ENCODE data around the gene ETV6.
"Not testable (repeated sequence)": the region's sequence is repeated elsewhere in the genome, so short reads cannot be mapped to it uniquely, and the experiment has no call there.

The ETV6 gene

DNA sequence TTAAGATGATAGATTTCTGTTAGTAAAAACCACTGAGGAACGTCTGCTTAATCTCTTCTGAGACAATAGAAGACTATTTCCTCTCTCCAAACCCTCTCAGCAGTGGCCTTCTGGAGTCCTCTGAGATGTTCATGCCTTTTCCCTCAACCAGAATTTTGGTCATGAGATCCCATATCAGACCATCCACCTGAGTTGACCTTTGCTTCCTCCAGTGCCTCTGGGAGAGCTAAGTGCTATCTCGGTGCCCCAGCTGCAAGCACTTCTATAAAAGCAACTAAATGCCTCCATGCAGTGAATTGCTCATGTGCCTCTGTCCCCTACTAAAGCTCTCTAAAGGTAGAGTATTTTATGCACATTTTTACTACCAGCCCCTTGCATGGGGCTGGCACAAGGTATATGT lies 248.4 kb downstream of the ETV6 start:
- DNase-seq, result no peak

DNA sequence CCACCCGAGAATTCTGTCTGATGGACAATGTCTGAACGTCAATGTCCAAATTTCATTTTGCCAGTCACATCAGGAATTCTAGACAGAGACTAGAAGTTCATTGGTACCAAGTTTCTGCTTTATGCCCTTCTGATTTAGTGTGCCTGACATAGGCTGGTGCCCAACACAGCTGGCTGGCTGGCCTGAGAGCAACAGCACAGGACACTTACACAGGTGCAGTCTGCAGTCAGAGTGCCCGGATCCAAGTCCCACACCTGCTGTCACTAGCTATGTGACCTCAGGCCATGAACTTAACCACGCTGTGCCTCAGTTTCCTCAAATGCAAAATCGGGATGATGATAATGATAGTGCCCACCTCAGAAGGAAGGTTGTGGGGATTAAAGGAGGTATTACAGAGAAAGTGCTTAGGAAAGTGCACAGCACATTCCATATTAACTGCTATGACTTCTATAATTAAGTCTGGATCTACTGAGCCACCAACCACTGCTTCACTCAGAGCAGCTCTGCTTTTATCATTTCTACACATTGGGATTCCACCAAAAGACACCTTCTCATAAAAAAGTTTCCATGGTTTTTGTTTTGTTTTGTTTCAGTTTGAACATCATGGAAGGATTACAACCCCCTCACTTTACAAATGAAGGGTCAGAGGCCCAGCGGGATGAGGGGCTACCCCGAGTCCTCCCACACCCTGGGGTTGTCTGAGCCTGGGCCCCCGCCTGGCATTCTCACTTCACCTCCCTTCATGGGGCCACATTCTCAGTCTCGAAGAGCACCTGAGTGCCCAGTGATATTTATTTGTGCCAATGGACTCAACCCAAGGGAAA lies 252.4 kb downstream of the ETV6 start:
- peak; percentile 21 for DNase-seq

DNA sequence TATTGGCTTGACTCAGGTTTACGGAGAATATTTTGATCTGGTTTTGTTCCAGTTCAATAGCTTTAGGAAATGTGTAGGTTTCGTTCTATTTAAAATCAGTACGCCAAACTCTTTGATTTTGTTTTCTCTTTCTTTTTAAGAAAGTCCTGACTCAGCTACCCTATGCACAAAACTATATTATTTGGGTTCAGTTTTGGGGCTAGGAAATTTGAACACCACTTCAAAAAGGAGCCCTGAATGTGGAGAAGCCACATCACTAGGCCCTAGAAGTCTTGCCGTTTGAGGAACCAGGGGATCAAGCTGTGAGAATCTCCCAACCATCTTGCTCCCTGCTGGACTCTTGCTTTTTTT lies 253.0 kb downstream of the ETV6 start:
- DNase-seq, result no peak

DNA sequence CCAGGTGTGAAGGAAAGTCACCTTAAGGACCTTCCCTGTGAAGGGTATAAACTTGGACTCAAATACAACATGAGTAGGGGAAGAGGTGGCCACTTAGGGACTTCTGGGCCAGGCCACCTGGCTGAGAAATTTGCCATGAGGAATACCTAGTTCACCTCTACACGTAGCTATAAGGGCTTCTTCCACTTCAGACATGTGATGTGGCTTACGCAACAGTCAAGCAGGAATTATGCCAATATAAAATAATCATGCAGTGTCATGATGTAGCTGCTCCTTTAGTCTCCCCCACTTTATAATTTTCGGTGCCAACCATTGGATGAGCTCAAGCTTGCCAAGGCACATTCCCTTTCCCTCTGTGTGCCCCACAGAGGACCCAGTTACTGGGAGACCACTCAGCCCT lies 254.7 kb downstream of the ETV6 start:
- no peak for DNase-seq

DNA sequence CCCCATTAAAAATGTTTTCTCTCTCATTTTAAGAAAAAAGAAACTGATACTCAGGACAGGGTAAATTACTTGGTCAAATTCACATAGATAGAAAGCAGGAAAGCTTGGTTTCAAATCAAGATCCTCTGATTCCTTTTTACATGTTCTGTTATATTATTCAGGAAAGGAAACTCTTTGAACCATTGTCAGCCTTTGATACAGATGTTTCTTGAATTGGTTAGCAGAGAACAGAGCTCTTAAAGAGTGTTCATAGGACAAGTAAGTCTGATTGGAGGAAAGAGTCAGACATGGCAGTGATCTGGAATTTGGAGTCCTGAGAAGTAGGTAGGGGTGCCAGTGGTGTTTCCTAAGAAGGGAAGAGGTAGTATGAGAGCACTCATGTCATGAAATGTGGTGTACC lies 256.1 kb downstream of the ETV6 start:
- DNase-seq, result no peak

DNA sequence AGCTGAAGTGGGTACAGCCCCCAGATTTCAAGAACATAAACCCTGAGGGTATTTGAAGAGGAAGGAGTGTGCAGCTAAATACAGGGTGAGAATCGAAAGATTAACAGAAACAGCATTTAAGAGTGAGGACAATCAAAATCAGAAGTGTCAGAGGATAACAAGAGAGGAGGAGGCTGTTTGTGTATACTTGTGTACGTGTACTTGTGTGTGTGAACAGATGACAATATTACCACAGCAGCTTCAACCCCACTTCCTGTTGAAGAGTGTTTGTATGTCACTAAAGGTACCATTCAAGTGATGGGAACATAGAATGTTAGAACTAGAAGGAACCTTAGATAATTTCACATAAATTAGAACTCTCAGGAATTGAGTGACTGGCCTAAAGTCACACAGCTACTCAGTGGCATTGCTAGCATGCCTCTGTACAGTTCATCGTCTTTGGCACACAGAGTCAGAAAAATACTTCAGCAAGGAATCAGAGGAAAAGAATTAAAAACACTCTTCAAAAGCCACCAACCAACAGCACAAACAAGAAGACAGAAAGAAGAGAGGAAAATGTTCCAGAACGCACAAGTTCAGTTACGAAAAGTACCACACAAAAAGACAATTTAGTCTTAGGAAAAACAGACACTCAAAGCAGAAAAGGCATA lies 256.9 kb downstream of the ETV6 start:
- DNase-seq, result no peak

DNA sequence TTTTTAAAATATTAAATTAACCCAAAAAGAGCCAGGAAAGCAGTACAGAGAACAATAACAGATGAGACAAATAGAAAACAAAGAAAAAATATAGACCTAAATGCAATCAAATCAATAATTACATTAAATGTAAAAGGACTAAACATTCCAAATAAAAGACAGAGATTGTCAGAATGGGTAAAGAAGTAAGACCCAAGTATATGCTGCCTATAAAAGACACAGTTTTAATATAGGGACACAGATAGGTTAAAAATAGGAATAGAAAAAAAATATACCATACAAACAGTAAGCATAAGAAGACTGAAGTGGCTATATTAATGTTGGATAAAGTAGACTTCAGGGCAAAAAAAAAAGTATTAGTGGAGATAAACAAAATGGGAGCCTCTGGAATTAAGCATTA lies 258.2 kb downstream of the ETV6 start:
- no peak for DNase-seq

DNA sequence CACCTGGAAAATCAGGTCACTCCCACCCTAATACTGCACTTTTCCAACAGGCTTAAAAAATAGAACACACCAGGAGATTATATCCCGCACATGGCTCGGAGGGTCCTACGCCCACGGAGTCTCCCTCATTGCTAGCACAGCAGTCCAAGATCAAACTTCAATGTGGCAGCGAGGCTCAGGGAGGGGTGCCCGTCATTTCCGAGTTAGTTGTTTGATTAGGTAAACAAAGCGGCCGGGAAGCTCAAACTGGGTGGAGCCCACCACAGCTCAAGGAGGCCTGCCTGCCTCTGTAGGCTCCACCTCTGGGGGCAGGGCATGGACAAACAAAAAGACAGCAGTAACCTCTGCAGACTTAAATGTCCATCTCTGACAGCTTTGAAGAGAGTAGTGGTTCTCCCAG lies 259.9 kb downstream of the ETV6 start:
- DNase-seq, result not testable (repeated sequence)

DNA sequence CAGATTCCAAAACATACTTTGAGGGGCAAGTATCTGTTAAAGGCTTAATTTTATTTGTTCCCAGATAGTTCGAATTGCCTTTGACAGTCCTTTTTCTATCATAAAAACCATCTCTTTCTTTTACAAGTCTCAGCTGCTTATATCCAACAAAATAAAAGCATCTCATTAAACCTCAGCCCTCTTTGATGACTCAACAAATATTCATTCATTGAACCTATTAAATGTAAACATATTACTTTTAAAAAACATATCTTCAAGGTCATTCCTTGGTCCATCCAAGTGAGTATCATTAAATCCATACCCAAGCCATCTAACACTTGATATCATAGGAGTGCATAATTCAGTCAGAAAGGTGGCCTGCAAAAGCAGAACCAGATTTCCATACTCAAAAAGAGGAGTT lies 266.6 kb downstream of the ETV6 start:
- no peak for DNase-seq

DNA sequence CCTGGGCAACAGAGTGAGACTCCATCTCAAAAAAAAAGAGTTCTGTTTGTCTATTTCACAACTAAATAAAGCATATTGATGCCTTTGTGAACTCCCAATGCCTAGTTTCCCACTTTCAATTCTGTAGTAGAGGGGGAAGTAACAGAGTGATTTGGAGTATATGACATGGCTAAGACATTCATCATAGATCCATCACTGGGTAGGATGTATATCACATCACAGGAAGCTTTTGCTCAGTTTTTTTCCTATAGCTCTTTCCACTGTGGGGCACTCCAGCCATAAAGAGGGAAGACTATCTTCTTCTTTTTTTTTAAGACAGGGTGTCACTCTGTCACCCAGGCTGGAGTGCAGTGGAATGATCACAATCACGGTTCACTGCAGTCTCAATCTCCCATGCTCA lies 267.3 kb downstream of the ETV6 start:
- DNase-seq, result no peak

DNA sequence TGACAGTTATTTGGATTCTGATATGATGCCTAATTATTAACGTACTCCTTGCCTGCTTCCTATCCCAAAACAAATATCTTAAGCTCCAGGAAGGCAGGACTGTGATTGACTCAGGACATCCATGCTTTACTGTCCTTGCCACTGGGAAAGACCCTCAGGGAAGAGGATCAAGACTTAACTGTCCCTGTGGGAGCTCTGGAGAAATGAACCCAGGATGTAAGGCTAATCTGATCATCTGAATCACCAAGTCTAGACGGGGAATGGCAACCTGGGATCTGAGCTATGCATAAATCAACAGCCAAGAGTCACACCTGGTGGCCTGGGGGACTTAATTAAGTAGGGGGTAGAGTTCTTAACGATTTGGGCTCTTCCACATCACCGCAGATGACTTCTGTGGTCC lies 268.0 kb downstream of the ETV6 start:
- DNase-seq, result no peak

DNA sequence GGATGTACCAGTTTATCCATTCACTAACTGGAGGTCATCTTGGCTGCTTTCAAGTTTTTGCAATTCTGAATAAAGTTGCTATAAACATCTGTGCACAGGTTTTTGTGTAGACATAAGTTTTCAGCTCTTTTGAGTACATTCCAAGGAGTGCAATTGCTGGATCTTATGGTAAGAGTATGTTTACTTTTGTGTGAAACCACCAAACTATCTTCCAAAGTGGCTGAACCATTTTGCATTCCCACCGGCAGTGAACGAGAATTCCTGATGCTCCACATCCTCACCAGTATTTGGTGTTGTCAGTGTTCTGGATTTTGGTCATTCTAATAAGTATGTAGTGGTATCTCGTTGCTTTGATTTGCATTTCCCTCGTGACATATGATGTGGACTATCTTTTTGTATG lies 270.8 kb downstream of the ETV6 start:
- DNase-seq, result no peak

DNA sequence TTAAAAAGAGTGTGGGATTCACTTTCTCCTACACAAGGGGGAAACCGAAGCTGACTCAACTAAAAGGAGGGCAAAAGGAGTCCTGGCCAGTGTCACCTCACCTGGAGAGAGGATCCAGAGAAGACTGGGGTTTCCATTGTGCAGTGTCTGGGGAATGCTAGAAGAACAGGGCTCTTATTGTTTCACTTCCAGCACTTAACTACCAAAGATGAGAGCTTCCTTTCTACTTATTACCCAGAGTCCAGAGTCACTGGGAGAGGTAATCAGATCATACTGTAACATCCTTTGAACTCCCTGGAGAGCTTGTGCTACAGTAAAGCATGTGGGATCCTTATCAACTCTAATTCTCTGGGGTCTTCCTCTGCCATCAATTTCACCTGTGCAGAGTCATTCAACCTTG lies 272.9 kb downstream of the ETV6 start:
- no peak for DNase-seq

DNA sequence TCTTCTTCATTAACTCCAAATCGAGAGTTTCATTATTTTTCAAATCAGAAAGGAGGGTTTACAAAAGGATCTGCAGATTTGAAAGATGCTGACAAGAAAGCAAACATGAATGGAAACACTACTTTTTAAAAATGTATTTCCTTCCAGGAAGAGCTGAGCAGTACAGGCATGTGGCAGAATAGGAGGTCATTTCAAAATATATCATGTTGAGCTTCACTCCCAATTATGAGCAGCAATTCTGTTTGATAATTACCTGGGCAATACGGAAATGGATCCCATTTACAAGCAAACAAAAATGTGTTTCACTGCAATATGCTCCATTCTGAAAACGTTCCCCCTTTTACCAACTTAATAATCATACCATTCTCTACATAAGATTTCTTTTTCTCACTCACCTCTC lies 273.6 kb downstream of the ETV6 start:
- DNase-seq, result no peak

DNA sequence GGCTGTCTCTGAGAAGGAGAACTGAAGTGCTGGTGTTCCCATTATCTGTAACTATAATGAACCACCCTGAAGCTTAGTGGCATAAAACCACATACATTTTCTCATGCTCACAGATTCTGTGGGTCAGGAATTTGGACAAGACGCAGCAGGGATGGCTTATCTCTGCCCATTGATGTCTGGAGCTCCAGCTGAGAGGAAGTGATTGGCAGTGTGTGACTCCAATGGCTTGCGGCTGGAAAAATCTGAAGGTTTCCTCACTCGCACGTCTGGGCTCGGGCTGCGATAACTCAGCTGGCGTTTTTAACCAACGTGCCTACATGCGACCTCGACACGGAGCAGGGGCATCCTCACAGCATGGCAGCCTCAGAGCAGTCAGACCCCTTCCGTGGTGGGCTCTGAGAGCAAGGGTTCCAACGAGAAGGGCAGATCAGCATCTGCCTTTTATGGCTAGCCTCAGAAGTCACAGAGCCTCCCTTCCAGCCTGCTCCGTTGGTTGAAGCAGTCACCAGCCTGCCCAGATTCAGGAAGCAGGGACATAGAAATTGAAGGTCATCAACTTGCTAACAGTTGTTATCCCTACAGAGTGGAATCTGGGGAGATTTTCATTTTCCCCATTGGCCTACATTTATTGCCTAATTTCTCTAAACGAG lies 277.9 kb downstream of the ETV6 start:
- DNase-seq, result no peak

DNA sequence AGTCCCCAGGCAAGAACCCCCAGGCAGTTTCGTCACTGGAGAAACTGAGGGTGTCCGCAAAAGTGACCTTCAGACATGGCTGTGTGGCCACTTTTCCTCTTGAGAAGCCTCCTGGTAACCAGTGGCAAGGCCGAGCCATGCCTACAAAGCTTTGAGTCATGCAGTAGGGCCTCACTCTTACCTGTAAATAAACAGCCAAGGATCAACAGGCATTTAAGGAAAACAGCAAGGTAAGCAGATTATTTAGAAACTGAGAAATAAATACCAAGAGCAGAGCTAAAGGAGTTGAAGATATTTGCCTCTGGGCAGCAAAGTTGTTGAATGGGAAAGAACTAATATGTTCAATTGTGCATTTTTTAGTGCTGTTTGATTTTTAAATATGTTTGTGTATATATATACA lies 280.2 kb downstream of the ETV6 start:
- DNase-seq, result no peak

DNA sequence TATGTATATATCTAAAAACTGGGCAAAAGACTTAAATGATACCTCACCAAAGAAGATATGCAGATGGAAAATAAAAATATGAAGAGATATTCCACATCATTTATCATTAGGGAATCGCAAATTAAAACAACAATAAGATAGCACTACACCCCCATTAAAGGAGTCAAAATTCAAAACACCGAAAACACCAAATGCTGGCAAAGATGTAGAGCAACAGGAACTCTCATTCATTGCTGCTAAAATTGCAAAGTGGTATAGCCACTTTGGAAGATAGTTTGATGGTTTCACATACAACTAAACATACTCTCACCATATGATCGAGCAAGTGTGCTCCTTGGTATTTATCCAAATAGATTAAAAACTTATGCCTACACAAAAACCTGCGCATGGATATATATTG lies 289.7 kb downstream of the ETV6 start:
- no peak for DNase-seq

DNA sequence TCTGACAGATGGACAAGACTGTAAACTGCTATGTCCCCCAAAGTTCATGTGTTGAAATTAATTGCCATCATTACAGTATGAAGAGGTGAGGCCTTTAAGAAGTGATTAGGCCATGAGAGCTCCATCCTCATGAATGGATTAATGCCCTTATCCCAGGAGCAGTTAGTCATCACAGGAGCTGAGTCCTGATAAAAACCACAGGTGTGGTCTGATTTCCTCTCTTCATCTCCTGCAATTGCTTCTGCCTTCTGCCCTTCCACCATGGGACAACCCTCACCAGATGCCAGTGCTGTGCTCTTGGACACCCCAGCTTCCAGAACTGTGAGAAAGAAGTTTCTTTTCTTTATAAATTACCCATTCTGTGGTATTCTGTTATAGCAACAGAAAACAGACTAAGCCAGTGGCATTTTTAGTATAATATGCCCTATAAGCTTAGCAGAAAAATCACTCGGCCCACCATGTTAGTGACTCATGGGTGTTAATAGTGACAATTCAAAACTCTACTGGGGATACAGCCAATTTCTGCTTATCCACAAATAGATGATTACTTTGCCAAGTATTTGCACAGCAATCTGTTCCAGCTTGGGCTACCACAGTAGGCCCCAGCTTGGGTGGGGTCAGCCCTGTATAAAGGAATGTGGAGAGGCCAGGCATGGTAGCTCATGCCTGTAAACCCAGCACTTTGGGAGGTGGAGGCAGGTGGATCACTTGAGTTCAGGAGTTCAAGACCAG lies 292.3 kb downstream of the ETV6 start:
- DNase-seq, result no peak

DNA sequence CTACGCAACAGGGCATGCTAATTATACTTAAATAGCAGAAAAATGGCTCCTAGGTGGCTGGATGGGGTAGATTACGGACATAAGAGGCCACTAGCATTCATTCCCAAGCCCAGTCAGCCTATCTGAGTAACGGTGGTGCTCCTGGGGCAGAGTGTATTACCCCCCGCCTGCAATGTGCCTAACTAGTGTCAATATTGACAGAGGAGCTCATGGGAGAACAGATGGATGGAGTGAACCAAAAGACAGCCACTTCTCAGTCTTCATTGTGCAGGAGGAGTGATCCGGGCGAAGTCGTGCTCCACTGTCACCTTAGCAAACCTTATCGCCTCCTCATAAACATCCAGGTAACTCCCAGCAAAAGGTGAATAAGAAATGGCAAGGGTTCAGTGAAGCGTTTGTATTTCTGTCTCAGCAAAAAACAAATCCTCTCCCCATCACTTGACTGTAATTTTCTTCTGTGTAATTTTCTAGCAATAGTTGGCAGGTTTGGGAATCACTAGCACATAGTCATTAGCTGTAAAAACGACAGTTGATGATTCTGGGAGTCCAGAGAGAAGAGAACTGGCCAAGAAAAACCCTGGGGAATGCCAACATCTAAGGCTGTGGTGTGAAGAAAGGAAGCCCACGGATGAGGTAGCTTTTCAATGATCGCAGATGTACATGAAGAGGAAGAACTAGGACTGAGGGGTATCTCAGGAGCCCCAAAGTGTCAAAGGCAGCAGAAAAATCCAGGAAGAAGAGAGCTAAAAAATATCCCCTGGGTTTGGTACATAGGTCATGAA lies 294.6 kb downstream of the ETV6 start:
- DNase-seq, result no peak

Measured in activated CD4-positive, alpha-beta T cell treated with anti-CD3 and anti-CD28 coated beads, Interleukin-2, Interleukin-6, amounts not matched to agents 100 ng/mL and 50 ng/mL, durations not matched to agents 16 hours and 8 hours (primary cell).